HG03097 (cell line): ENCODE data around the gene DMPK.
A peak's percentile ranks its signal among the peaks of the same experiment; 100 is the strongest.
"Not testable (repeated sequence)": the region's sequence is repeated elsewhere in the genome, so short reads cannot be mapped to it uniquely, and the experiment has no call there.

ENCODE experiments used
- ATAC-seq: cut with Tn5 transposase; IDR thresholded peaks from one replicate; pipeline ENCODE4 v1.9.1; 2021; ENCODE audit not compliant: unreplicated experiment, low FRiP score

The DMPK gene

DNA sequence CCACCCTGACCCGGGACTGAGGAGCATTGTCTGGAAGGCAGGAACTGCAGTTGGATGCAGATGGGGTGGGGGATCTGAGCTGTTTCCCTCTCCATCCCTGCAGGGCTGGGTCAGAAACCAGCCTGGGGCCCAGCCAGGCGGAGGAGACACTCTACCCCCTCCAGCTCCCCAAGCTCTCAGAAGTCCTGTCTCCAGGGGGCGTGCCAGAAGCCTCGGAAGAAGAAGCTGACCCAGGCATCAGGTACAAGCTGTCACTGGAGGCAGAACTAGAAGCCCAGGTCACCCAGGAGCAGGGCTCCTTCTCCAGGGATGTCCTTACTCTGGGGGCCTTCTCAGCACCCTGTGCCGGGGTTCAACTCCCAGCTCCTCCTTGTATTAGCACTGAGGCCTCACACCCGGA is 28.7 kb downstream of the DMPK start:
- no peak for ATAC-seq

DNA sequence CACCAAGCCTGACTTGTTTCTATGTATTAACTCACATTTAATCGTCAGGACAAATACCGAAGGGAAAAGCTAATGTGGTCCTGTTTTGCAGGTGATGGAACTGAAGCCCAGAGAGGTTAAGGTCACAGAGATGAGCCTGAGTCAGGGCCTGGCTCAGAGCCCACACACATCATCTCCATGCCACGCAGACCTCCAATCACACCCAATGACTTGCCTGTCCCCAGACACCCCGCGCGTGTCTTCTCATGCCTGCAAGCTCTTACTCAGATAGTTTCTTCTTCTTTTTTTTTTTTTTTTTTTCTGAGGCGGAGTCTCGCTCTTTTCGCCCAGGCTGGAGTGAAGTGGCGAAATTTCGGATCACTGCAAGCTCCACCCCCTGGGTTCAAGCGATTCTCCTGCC is 29.7 kb downstream of the DMPK start:
- ATAC-seq = no peak

- not testable (repeated sequence) for ATAC-seq
Observed at GRCh38 chr19:45751483-45751882, 30.8 kb downstream of the DMPK start.

DNA sequence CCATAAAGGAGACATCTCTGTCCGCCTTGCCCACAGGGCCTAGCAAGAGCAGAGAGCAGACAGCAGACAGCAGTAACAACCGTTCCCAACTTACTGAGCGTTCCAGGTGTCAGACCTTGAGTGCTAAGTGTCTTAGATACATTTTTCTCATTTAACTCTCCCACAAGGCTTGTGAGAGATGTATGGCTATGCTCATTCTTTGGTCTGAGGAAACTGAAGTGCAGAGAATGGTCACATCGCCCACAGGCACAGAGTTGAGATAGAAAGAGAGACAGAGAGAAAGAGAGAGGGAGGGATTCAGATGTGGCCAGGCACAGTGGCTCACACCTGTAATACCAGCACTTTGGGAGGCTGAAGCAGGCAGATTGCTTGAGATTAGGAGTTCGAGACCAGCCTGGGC is 34.8 kb downstream of the DMPK start:
- no peak for ATAC-seq

DNA sequence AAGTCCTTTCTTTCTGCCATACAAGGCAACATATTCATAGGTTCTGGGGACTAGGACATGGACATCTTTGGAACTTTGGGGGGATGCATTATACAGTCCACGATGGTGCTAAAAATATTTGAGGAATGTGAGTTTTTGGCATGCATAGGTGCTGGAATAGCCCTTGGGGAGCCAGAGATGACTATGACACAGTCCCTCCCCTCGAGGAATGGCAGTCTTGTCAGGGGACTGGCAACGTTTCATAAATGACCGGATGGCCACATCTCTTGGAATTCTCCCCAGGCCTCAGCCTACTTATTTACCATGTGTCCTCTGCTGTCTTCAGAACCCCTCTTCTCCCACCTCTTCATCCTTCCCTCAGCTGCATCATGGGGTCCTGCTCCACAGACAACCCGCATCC is 35.4 kb downstream of the DMPK start:
- no peak for ATAC-seq

- no peak for ATAC-seq
Observed at GRCh38 chr19:45745606-45746005, 36.7 kb downstream of the DMPK start.

GRCh38 chr19:45742969-45743368 is 39.3 kb downstream of the DMPK start:
- no peak for ATAC-seq

- ATAC-seq = no peak
Observed at GRCh38 chr19:45739498-45740439, 42.5 kb downstream of the DMPK start.

- ATAC-seq = no peak
Observed at GRCh38 chr19:45733160-45733810, 49.0 kb downstream of the DMPK start, which contains the start of gene MEIOSIN. MEIOSIN (plus strand) TSS chr19:45733439; CDS start chr19:45735377, 1,938 bp downstream.

- peak; percentile 94 for ATAC-seq
Observed at GRCh38 chr19:45730368-45731288, 51.7 kb downstream of the DMPK start, which contains the start of gene FBXO46. FBXO46 (minus strand) TSS chr19:45730896; CDS start chr19:45713495, 17,401 bp downstream.

- no peak for ATAC-seq
Observed at GRCh38 chr19:45729800-45730290, 52.4 kb downstream of the DMPK start.

- ATAC-seq = not testable (repeated sequence)
Observed at GRCh38 chr19:45728683-45729082, 53.6 kb downstream of the DMPK start.

DNA sequence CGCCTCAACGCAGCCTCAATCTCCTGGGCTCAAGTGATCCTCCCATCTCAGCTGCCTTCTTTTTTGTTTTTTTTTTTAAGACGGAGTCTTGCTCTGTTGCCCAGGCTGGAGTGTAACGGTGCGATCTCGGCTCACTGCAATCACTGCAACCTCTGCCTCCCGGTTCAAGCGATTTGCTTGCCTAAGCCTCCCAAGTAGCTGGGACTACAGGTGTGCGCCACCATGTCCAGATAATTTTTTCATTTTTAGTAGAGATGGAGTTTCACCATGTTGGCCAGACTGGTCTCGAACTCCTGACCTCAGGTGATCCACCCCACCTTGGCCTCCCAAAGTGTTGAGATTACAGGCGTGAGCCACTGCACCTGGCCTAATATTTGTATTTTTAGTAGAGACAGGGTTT is 62.2 kb downstream of the DMPK start:
- not testable (repeated sequence) for ATAC-seq
